HFF-Myc (cell line): ENCODE measurements around the gene ZNF385B.

ENCODE experiments used
- DNase-seq: peaks from one replicate; pipeline ENCODE4 v3.0.0-alpha.2; 2011; ENCODE audit warnings: low read depth; ENCODE audit errors: extremely low read depth
- H3K4me3 ChIP-seq: replicated peaks from 2 replicates; pipeline ENCODE4 v1.5.1; 2011; ENCODE audit warnings: low read depth, mild to moderate bottlenecking, control low read depth, low read length
- CTCF ChIP-seq: IDR thresholded peaks from 2 replicates; pipeline ENCODE4 v1.5.1; 2012; ENCODE audit warnings: mild to moderate bottlenecking, low read depth, low read length, control low read depth; ENCODE audit errors: missing control alignments

Gene ZNF385B

GRCh38 chr2:179551539-179552045 lies 309.8 kb downstream of the ZNF385B start:
- TF ChIP-seq CTCF: no peak
- no peak overlapping the region for H3K4me3 ChIP-seq
- no peak for DNase-seq

GRCh38 chr2:179550849-179551248 lies 310.6 kb downstream of the ZNF385B start:
- no peak for TF ChIP-seq CTCF
- H3K4me3 ChIP-seq: no peak overlapping the region
- DNase-seq: no peak

- TF ChIP-seq CTCF: no peak
- DNase-seq: no peak
- no peak overlapping the region for H3K4me3 ChIP-seq
Measured at GRCh38 chr2:179550214-179550613, 311.2 kb downstream of the ZNF385B start.

GRCh38 chr2:179546656-179547055 lies 314.8 kb downstream of the ZNF385B start:
- no peak overlapping the region for H3K4me3 ChIP-seq
- no peak for DNase-seq

GRCh38 chr2:179545024-179545423 lies 316.4 kb downstream of the ZNF385B start:
- DNase-seq: no peak
- H3K4me3 ChIP-seq: no peak overlapping the region
- no peak for TF ChIP-seq CTCF

More at GRCh38 chr2:179546656-179547055, 314.8 kb downstream of the ZNF385B start:
- no peak for TF ChIP-seq CTCF

- no peak for TF ChIP-seq CTCF
- no peak for DNase-seq
Measured at GRCh38 chr2:179543361-179543901, 318.0 kb downstream of the ZNF385B start.

GRCh38 chr2:179541586-179541985 lies 319.8 kb downstream of the ZNF385B start:
- TF ChIP-seq CTCF: no peak
- DNase-seq: no peak

More at GRCh38 chr2:179543361-179543901, 318.0 kb downstream of the ZNF385B start:
- H3K4me3 ChIP-seq: no peak overlapping the region

More at GRCh38 chr2:179541586-179541985, 319.8 kb downstream of the ZNF385B start:
- no peak overlapping the region for H3K4me3 ChIP-seq
